Breast epithelium (tissue), 4 donors: Measurements from ENCODE around the gene TMEM151B. TPM values are rescaled to one million over a fixed set of nuclear protein-coding genes. Genes with fewer than 3 reads are reported as not detected.
A peak's percentile ranks its signal among the peaks of the same experiment; 100 is the strongest.

Experiments used
- DNase-seq, 2 donors: peaks; one replicate each; pipeline ENCODE4 v3.0.0-alpha.2; 2019; ENCODE audit warnings: low spot score in 2 of 2
- H3K27ac ChIP-seq, 2 donors: fragments of 200-600 bp; sonication (generic) in 1 of 2; one replicate each; pipeline ENCODE4 v1.5.1; 2016 to 2019; ENCODE audit warnings: mild to moderate bottlenecking in 1 of 2
- H3K27me3 ChIP-seq, 2 donors: fragments of 200-600 bp; sonication (generic) in 1 of 2; one replicate each; pipeline versions ENCODE4 v1.5.1 to v1.6.0; 2017 to 2019; ENCODE audit warnings: control low read depth in 1 of 2, mild to moderate bottlenecking in 1 of 2
- H3K36me3 ChIP-seq: fragments of 200-600 bp; one replicate; pipeline ENCODE4 v1.5.1; 2019
- H3K4me1 ChIP-seq, 2 donors: fragments of 200-600 bp; sonication (generic); one replicate each; pipeline ENCODE4 v1.5.1; 2016 to 2019; ENCODE audit warnings: control low read depth in 1 of 2
- H3K4me3 ChIP-seq, 3 donors: fragments of 200-600 bp; sonication (generic); 1 replicate in 2 of 3; 2 replicates in 1 of 3; pipeline ENCODE4 v1.5.1; 2016 to 2019; ENCODE audit warnings: mild to moderate bottlenecking in 3 of 3, moderate library complexity in 2 of 3
- H3K9me3 ChIP-seq, 2 donors: fragments of 200-600 bp; sonication (generic) in 1 of 2; one replicate each; pipeline ENCODE4 v1.5.1; 2016 to 2019; ENCODE audit warnings: control low read depth in 1 of 2
- CTCF ChIP-seq, 3 donors: fragments of 450-650 bp; IDR thresholded peaks; one replicate each; pipeline ENCODE4 v1.5.1; 2016 to 2017; ENCODE audit warnings: antibody characterized with exemption in 3 of 3, mild to moderate bottlenecking in 3 of 3, moderate library complexity in 3 of 3
- POLR2A ChIP-seq: fragments of 450-650 bp; IDR thresholded peaks from one replicate; pipeline ENCODE4 v1.6.1; 2016; ENCODE audit warnings: antibody characterized with exemption, mild to moderate bottlenecking, moderate library complexity
- POLR2AphosphoS5 ChIP-seq, 3 donors: sonication (generic); formaldehyde crosslinking; IDR thresholded peaks; one replicate each; pipeline ENCODE4 v1.6.1; 2017; ENCODE audit warnings: antibody characterized with exemption in 3 of 3
- intact Hi-C: fragments of 100-400 bp; cut with DNase I; formaldehyde crosslinking; loops from one replicate; pipeline ENCODE4 v1.15.1; 2023; ENCODE audit warnings: low total_unique reads
- total RNA-seq, 3 donors: library from RNA; depleted of rRNA; stranded (reverse); fragments of >200 nt; gene quantifications; one replicate each; pipeline ENCODE4 v1.1.0, GENCODE V29; 2016

Gene TMEM151B
- total RNA-seq, 3 donors from 2014 or later, result 0.15 TPM; not detected in 2

- Histone ChIP-seq H3K36me3 (no peaks in the 10 kb centered on the region), H3K27me3 (peaks cover 6 to 48% of the 10 kb centered on the region in 2 donors), H3K4me1 (no peaks in the 10 kb centered on the region), H3K4me3 (no peak overlapping the region), H3K9me3 (no peaks in the 10 kb centered on the region), H3K27ac (no peak overlapping the region)
- intact Hi-C loops, result no loop called here
- DNase-seq, result no peak
- TF ChIP-seq POLR2A (no peak), POLR2AphosphoS5 (IDR thresholded peaks at IDR 0.05) (no peak), CTCF (IDR thresholded peaks at IDR 0.05) (no peak)
These were observed 3.4 kb downstream of the TMEM151B start for GRCh38 chr6:44273617-44274016.

GRCh38 chr6:44275271-44275748 lies 5.1 kb downstream of the TMEM151B start:
- Histone ChIP-seq H3K27me3 (peaks cover 2 to 48% of the 10 kb centered on the region in 2 donors), H3K4me1 (no peaks in the 10 kb centered on the region), H3K27ac (no peak overlapping the region), H3K9me3 (no peaks in the 10 kb centered on the region), H3K4me3 (peak overlapping the region in 2 of 3 donors; percentile 39 to 56), H3K36me3 (no peaks in the 10 kb centered on the region)
- intact Hi-C loops, result no loop called here
- no peak for DNase-seq
- no peak for TF ChIP-seq POLR2A
- TF ChIP-seq CTCF (IDR thresholded peaks at IDR 0.05), result no peak
- TF ChIP-seq POLR2AphosphoS5 (IDR thresholded peaks at IDR 0.05), result no peak

DNA sequence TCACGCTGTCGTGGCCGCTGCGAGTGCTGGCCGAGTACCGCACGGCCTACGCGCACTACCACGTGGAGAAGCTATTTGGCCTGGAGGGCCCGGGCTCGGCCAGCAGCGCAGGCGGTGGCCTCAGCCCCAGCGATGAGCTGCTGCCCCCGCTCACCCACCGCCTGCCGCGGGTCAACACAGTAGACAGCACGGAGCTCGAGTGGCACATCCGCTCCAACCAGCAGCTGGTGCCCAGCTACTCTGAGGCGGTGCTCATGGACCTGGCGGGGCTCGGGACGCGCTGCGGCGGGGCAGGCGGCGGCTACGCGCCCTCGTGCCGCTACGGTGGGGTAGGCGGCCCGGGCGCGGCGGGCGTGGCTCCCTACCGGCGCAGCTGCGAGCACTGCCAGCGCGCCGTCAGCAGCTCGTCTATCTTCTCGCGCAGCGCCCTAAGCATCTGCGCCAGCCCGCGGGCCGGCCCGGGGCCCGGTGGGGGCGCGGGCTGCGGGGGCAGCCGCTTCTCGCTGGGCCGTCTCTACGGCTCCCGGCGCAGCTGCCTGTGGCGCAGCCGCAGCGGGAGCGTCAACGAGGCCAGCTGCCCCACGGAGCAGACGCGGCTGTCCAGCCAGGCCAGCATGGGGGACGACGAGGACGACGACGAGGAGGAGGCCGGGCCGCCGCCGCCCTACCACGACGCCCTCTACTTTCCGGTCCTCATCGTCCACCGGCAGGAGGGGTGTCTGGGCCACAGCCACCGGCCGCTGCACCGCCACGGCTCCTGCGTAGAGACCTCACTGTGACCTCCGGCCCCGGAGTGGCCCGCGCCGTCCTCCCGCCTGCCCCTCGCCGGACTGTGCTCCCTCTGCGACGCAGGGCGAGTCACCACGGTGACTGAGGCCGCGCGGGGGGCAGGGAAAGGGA lies 5.7 kb downstream of the TMEM151B start:
- TF ChIP-seq POLR2AphosphoS5 (IDR thresholded peaks at IDR 0.05), result no peak
- TF ChIP-seq CTCF (IDR thresholded peaks at IDR 0.05), result no peak
- no peak for TF ChIP-seq POLR2A
- no peaks in the 10 kb centered on the region for H3K9me3 ChIP-seq
- no peak for DNase-seq
- H3K27me3 ChIP-seq, result peaks cover 0 to 48% of the 10 kb centered on the region in 2 donors
- peak overlapping the region; percentile 20 to 56 (median 39) for H3K4me3 ChIP-seq
- no peak overlapping the region for H3K27ac ChIP-seq
- H3K36me3 ChIP-seq, result no peaks in the 10 kb centered on the region
- intact Hi-C loops, result no loop called here
- H3K4me1 ChIP-seq, result no peaks in the 10 kb centered on the region

DNA sequence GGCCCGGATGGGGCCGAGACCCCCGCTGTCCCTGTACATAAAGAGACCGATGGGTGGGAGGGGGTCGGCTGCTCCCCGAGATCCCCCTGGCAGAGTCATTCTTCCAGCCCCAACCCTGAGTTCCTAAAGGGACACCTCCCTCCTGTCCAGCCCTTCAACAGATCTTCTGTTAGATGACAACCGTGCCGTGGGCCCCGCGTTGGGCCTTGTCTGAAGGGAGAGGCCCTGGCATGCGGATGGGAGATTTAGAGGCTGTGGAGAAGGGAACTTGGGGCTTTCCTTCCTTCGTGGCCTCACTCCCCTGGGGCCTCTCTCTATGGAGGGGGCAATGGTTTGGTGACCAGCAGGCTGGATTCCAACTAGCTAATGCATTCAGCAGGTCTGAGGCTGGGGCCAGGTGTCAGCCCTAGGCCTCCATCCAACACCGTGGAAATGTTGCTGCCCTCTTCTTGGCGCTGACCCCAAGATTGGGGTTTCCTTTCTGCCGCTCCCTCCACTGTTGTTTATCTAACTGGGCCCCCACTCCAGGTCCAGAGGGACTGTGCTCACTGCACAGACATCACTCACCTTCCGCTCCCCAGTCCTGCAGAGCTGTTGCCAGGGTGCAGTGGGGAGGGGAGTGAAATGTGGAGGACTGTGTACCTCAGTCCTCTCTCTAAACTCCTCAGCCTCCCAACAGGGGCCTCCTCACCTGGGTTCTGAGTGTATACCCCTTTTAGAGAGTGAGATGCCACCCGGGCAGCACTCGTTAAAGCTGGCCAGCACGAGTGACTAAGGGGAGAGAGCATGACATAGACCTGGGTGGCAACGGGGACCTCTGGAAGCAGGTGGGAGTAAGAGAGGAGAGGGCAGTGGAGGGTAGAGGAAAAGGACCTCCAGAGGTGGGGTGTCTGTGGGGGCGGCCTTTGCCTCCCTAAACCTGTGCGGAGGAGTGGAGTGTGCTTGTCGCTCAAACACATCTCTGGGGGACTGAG lies 6.7 kb downstream of the TMEM151B start:
- H3K9me3 ChIP-seq, result no peaks in the 10 kb centered on the region
- TF ChIP-seq CTCF (IDR thresholded peaks at IDR 0.05), result no peak
- no peak for TF ChIP-seq POLR2A
- H3K4me1 ChIP-seq, result no peaks in the 10 kb centered on the region
- H3K36me3 ChIP-seq, result no peaks in the 10 kb centered on the region
- H3K27me3 ChIP-seq, result peaks cover 0 to 47% of the 10 kb centered on the region in 2 donors
- no peak for DNase-seq
- intact Hi-C loops, result no loop called here
- no peak overlapping the region for H3K4me3 ChIP-seq
- H3K27ac ChIP-seq, result no peak overlapping the region
